HCT116 (cell line): Measurements from ENCODE around the gene PKMYT1.

Experiments used
- CTCF ChIP-seq, 3 experiments: fragments of 200-600 bp in 1 of 3; sonication (generic) in 1 of 3; IDR thresholded peaks in 2 of 3; conservative IDR thresholded peaks in 1 of 3; 2 replicates each; pipeline ENCODE4 v1.5.1; 2012 to 2017; ENCODE audit warnings: low read depth in 2 of 3, low read length in 2 of 3, antibody characterized with exemption in 1 of 3, borderline replicate concordance in 1 of 3, control low read depth in 1 of 3, mild to moderate bottlenecking in 1 of 3, mixed read lengths in 1 of 3, mixed run types in 1 of 3, moderate library complexity in 1 of 3; ENCODE audit not compliant: insufficient read depth in 1 of 3
- EZH2 ChIP-seq: fragments of 200-600 bp; sonication (generic); IDR thresholded peaks from 2 replicates; pipeline ENCODE4 v1.6.1; 2017; ENCODE audit warnings: antibody characterized with exemption, mixed run types
- EZH2phosphoT487 ChIP-seq: fragments of 200-600 bp; IDR thresholded peaks from 2 replicates; pipeline ENCODE4 v1.6.1; 2018; ENCODE audit warnings: antibody characterized with exemption, borderline replicate concordance
- POLR2A ChIP-seq: IDR thresholded peaks from 2 replicates; pipeline ENCODE4 v1.7.0; 2011; ENCODE audit warnings: borderline replicate concordance; ENCODE audit not compliant: insufficient read depth, insufficient read length; ENCODE audit errors: extremely low read depth
- SIN3A ChIP-seq: IDR thresholded peaks from 2 replicates; pipeline ENCODE4 v1.6.1; 2012; ENCODE audit warnings: low read depth
- ZNF274 ChIP-seq: fragments of 200-500 bp; sonication (Bioruptor generic); IDR thresholded peaks from 2 replicates; pipeline ENCODE4 v1.6.1; 2014; ENCODE audit warnings: mild to moderate bottlenecking, low read depth, low read length, inconsistent platforms
- TF ChIP-seq, protein P1 (sequence below): IDR thresholded peaks from 2 replicates; pipeline ENCODE4 v1.6.1; 2012

GRCh38 chr16:2974319-2975056, 5.8 kb downstream of the PKMYT1 start:
- TF ChIP-seq CTCF (IDR thresholded peaks at IDR 0.05 in 2 of 3, conservative IDR thresholded peaks at IDR 0.05 in 1 of 3; ENCODE audit: borderline replicate concordance in 1 of 3, insufficient read depth in 1 of 3, low read depth in 2 of 3, low read length in 2 of 3) (no peak), ZNF274 (no peak), POLR2A (no peak), SIN3A (no peak), EZH2 (no peak), EZH2phosphoT487 (no peak)
- TF ChIP-seq, protein P1, sequence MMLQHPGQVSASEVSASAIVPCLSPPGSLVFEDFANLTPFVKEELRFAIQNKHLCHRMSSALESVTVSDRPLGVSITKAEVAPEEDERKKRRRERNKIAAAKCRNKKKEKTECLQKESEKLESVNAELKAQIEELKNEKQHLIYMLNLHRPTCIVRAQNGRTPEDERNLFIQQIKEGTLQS = no peak
